T47D (cell line): ENCODE data around the gene TTLL10.
A peak's percentile ranks its signal among the peaks of the same experiment; 100 is the strongest.
"Not testable (repeated sequence)": the region's sequence is repeated elsewhere in the genome, so short reads cannot be mapped to it uniquely, and the experiment has no call there.

Experiments used
- DNase-seq, 2 experiments: peaks; one replicate each; pipeline versions ENCODE4 v3.0.0 to v3.0.0-alpha.2; 2011 to 2012; ENCODE audit warnings: low read depth in 1 of 2, low spot score in 1 of 2
- JUND ChIP-seq: IDR thresholded peaks from 2 replicates; pipeline ENCODE4 v1.6.1; 2012; ENCODE audit warnings: low read depth
- in situ Hi-C: cut with HindIII; loops from 2 replicates; pipeline ENCODE4 v1.10.0; 2016; ENCODE audit warnings: low sequenced_read_pairs, low pct_unique_long_range_greater_than_20kb

The TTLL10 gene

DNA sequence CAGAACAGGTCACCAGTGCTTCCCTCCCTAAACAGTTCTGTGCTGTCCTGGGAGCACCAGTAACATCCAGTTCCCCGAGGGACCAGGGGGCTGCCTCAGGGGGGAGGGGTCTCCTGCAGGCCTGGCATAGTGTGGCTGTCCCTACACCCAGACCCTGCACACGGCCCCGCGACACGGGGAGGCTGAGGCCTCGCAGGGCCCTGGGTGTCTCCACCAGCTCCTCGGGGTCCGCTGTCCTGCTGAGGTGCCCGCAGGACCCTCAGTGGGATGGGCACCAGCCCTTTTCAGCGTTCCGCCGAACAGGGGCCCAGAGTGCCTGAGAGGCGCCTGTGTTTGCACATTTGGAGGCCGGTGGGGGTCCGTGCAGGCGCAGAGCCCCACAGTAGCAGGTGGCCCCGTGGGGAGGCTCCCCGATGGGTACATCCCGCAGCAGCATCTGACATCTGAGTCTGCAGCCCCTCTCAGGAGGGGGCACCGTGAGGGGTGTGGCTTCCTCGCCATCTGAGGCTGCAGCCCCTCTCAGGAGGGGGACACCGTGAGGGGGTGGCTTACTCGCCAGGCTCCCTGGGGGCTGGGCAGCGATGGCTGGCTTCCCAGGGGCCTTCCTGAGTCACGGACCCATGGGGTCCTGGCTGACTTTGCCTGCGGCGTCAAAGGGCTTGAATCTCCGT, 39.2 kb upstream of the TTLL10 start:
- no peak for DNase-seq
- TF ChIP-seq JUND, result no peak
- in situ Hi-C loops, result no loop called here

- no peak for TF ChIP-seq JUND
- in situ Hi-C loops, result no loop called here
- DNase-seq, result no peak
Measured at GRCh38 chr1:1135339-1136136, 38.1 kb upstream of the TTLL10 start.

DNA sequence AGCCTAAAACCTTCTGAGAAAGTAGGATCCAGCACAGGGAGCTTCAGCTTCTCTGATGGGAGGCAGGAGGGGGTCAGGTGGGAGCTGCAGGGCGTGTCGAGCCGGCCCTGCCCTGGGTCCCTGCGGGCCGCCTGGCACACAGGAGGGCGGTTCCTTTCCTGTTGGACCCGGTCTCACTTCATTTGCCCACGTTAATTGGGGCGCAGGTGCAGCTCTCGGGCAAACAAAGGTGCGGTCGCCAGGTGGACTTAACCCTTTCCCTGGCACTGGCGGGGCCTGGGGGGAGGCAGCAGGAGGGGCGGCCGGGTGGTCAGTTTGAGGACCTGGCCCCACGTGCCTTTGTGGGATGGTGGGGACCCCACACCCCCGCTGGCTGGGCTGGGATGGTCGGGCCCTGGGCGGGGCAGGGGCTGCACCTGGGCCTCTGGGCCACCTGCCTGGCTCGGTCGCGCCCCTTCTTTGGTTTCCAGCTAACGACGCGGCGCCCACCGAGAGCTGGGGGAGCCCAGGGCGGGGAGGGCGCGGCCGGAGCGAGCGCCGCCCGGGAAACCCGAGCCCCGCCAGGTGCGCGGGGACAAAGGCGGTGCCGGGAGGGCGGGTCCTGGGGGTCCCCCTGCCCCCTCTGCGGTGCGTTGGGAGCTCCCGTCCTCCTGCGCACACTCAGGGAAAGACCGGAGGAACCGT, 37.0 kb upstream of the TTLL10 start:
- in situ Hi-C loops, result no loop called here
- DNase-seq, result peak in 1 of 2 experiments; percentile 44

GRCh38 chr1:1137256-1138045, 36.2 kb upstream of the TTLL10 start:
- in situ Hi-C loops, result no loop called here
- no peak for DNase-seq

More for the DNA sequence above, 37.0 kb upstream of the TTLL10 start:
- no peak for TF ChIP-seq JUND

GRCh38 chr1:1140673-1141072, 33.0 kb upstream of the TTLL10 start:
- no peak for TF ChIP-seq JUND
- in situ Hi-C loops, result no loop called here
- DNase-seq, result no peak

More at GRCh38 chr1:1137256-1138045, 36.2 kb upstream of the TTLL10 start:
- no peak for TF ChIP-seq JUND

DNA sequence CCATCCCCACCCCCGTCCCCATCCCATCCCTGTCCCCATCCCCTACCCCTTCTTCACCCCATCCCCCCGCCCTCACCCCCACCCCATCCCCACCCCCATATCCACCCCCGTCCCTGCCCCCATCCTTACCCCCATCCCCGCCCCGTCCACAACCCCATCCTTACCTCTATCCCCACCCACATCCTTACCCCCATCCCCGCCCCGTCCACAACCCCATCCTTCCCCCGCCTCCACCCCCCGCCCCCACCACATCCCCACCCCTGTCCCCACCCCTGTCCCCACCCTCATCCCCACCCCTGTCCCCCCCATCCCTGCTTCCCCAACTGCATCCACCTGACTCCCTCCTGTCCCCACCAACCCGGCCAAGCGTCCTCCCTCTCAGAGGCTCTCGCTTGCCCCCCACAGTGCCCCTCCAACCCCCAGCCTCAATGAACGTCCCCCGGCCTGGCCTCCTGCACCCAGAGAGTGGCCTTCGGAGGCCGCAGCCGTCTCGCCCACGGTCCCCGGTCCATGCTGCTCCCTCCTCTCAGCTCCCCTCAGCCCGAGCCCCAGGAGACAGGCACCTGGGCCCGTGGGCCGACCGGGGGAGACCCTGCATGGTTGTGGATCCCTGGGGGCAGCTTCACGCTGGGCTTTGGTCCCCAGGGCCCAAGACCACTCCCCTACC, 32.3 kb upstream of the TTLL10 start:
- TF ChIP-seq JUND, result no peak
- no peak for DNase-seq
- in situ Hi-C loops, result no loop called here

- no peak for TF ChIP-seq JUND
- no peak for DNase-seq
- in situ Hi-C loops, result no loop called here
Measured at GRCh38 chr1:1141911-1142250, 31.8 kb upstream of the TTLL10 start.

GRCh38 chr1:1142352-1142751, 31.3 kb upstream of the TTLL10 start:
- DNase-seq, in situ Hi-C loops: not testable (repeated sequence)

DNA sequence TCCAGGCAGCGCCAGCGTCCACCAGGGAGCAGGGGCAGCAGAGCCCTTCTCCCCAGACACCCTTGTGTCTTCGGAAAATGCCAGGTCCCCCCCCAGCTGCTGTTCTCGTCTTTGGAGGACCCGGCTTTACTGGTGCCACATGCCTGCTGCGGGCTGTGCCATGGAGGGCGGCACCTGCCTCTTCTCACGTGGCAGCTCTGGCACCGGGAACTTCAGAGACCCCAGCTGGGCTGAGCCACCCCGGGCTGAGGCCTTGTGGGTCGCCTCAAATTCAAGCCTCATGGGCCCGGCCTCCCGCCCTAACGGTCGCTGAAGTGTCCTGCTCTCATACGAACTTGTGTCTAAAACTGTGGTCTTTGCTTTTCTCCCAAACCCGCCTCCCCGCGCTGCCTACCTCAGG, 30.8 kb upstream of the TTLL10 start:
- no peak for TF ChIP-seq JUND
- DNase-seq, result no peak
- in situ Hi-C loops, result no loop called here

DNA sequence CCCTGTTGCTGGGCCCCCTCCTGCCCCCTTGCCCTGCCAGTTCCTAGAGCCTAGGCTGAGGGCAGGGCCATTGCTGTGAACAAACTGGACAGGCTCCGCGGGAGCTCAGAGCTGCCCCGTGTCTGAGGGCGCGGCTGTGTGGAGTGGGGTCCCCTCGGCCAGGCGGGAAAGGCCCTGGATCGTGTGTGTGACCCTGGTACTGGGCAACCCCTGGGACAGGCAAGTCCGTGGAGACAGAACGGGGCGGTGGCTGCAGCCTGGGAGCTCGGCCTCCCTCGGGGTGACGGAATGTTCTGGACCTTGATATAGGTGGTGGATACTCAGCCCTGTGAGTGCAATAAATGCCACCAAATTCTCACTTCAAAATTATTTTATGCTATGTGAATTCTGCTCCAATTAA, 30.0 kb upstream of the TTLL10 start:
- no peak for TF ChIP-seq JUND
- in situ Hi-C loops, result no loop called here
- no peak for DNase-seq

DNA sequence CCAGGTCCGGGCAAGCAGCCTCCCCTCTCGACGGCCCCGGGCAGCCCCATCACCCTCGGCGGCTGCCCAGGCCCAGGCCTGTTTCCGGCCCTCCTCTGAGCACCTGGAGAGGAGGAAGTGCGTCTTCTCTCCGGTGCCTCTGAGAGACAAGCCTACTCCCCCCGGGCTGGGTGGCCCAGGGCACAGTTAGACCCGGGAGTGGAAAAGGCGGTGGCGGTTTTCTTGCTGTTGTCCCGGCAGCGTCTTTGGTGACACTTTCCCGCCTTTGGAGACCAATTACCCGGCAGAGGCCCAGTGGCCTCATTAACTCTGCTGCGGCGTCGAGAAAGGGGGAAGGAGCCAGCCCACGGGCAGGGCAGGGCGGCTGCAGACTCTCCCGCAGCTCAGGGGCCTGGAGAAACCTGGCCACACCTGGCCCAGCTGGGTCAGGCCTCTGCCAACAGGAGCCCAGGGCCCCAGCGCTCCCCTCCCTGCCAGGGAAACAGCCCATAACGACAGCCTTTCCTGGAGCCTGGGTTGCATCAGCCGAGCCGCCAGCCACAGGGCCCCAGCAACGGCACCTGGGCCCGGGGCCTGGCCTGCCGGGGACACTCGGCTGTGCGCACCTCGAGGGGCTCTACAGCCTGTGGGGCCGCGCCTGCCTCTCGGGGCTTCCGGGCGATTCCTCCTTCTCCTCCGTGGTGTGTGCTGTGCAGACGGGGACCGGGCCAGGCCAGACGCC, 29.4 kb upstream of the TTLL10 start:
- DNase-seq, result no peak
- in situ Hi-C loops, result no loop called here
- no peak for TF ChIP-seq JUND
